Memory B cell (primary cell): ENCODE measurements around the gene SLC25A19.
A peak's percentile ranks its signal among the peaks of the same experiment; 100 is the strongest.

Experiments used
- ATAC-seq: fragments of 150-1000 bp; cut with Tn5 transposase; 2 replicates; pipeline ENCODE4 v1.10.0; 2021; ENCODE audit warnings: low read depth, mild to moderate bottlenecking, moderate library complexity
- DNase-seq, 2 donors: peaks; one replicate each; pipeline ENCODE4 v3.0.0; 2022; ENCODE audit warnings: low spot score in 2 of 2
- H3K27ac Mint-ChIP-seq: one replicate; pipeline ENCODE4 v1.8.0; 2022; ENCODE audit warnings: mild to moderate bottlenecking, moderate library complexity, mixed read lengths
- H3K27me3 Mint-ChIP-seq: one replicate; pipeline ENCODE4 v1.8.0; 2022; ENCODE audit warnings: mixed read lengths
- H3K36me3 Mint-ChIP-seq: one replicate; pipeline ENCODE4 v1.8.0; 2022; ENCODE audit warnings: mild to moderate bottlenecking, mixed read lengths
- H3K4me1 Mint-ChIP-seq: one replicate; pipeline ENCODE4 v1.8.0; 2022; ENCODE audit warnings: mixed read lengths
- H3K4me3 Mint-ChIP-seq: one replicate; pipeline ENCODE4 v1.8.0; 2022; ENCODE audit warnings: mild to moderate bottlenecking, moderate library complexity, mixed read lengths
- H3K9me3 Mint-ChIP-seq: one replicate; pipeline ENCODE4 v1.8.0; 2022; ENCODE audit warnings: mixed read lengths

The SLC25A19 gene

GRCh38 chr17:75289115-75289831 is at the start of gene SLC25A19:
SLC25A19 (minus strand) TSS chr17:75289433; CDS start chr17:75286764, 2,669 bp downstream.
- Mint-ChIP-seq H3K27me3 (no peaks in the 10 kb centered on the region), H3K36me3 (peaks cover 4% of the 10 kb centered on the region), H3K9me3 (no peaks in the 10 kb centered on the region), H3K4me1 (peaks cover 8% of the 10 kb centered on the region), H3K4me3 (peak within 1 kb of the TSS; percentile 98), H3K27ac (peak within 1 kb of the TSS; percentile 98)
- ATAC-seq, result peak; percentile 84
- peak; percentile 89 to 90 for DNase-seq

DNA sequence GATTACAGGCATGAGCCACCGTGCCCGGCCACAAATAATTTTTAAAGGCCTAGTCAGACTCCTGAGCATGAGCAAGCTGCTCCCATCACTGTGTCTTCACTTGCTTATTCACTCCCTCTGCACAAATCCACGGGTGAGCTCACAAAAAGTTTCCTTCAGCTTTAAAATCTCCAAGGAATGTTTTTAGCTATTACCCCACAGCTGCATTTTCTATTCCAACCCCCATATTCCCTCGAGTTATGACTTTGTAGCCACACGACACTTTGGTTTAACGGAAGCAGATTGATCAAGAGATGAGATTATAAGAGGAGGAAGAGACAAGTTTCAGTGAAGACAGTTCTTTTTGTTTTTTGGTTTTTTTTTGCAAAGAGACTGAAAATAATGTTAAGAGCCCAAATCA is 49.1 kb upstream of the SLC25A19 start:
- peak; percentile 25 for ATAC-seq

GRCh38 chr17:75335315-75335714 is 46.1 kb upstream of the SLC25A19 start:
- DNase-seq (no peak), ATAC-seq (no peak)
- H3K4me3 Mint-ChIP-seq, result no peak overlapping the region
- H3K36me3 Mint-ChIP-seq, result peaks cover 7% of the 10 kb centered on the region
- H3K9me3 Mint-ChIP-seq, result no peaks in the 10 kb centered on the region
- H3K27ac Mint-ChIP-seq, result peak overlapping the region; percentile 94
- no peaks in the 10 kb centered on the region for H3K27me3 Mint-ChIP-seq
- peaks cover 36% of the 10 kb centered on the region for H3K4me1 Mint-ChIP-seq

More for the DNA sequence above, 49.1 kb upstream of the SLC25A19 start:
- H3K27me3 Mint-ChIP-seq, result no peaks in the 10 kb centered on the region
- peak overlapping the region; percentile 94 for H3K27ac Mint-ChIP-seq
- H3K9me3 Mint-ChIP-seq, result no peaks in the 10 kb centered on the region
- peak overlapping the region; percentile 74 for H3K4me3 Mint-ChIP-seq
- peaks cover 46% of the 10 kb centered on the region for H3K4me1 Mint-ChIP-seq
- no peak for DNase-seq
- H3K36me3 Mint-ChIP-seq, result peaks cover 8% of the 10 kb centered on the region

GRCh38 chr17:75334723-75335122 is 45.5 kb upstream of the SLC25A19 start:
- no peaks in the 10 kb centered on the region for H3K27me3 Mint-ChIP-seq
- DNase-seq (no peak), ATAC-seq (no peak)
- H3K9me3 Mint-ChIP-seq, result no peaks in the 10 kb centered on the region
- peak overlapping the region; percentile 94 for H3K27ac Mint-ChIP-seq
- H3K36me3 Mint-ChIP-seq, result peaks cover 5% of the 10 kb centered on the region
- H3K4me1 Mint-ChIP-seq, result peaks cover 32% of the 10 kb centered on the region
- no peak overlapping the region for H3K4me3 Mint-ChIP-seq

DNA sequence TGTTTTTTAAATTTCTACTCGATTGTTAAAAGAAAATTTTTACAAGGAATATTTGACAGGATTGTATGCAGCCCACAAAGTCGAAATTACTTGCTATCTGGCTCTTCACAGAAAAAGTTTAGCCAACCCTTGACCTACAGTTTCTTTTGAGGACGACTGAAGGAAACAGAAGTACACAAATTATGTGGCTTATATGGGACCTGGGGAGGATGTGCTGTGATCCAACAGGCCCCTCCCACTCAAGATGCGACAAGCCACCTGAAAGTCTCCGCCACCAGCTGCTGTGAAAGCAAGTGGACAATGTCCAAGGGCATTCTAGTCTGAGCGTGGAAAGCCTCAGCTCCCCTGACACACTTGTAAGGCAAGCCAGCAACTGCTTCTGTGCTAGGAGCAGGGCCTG is 42.4 kb upstream of the SLC25A19 start:
- peaks cover 4% of the 10 kb centered on the region for H3K36me3 Mint-ChIP-seq
- H3K4me1 Mint-ChIP-seq, result peaks cover 31% of the 10 kb centered on the region
- ATAC-seq (peak; percentile 65), DNase-seq (no peak)
- H3K4me3 Mint-ChIP-seq, result no peak overlapping the region
- H3K9me3 Mint-ChIP-seq, result no peaks in the 10 kb centered on the region
- no peaks in the 10 kb centered on the region for H3K27me3 Mint-ChIP-seq
- H3K27ac Mint-ChIP-seq, result peak overlapping the region; percentile 47

DNA sequence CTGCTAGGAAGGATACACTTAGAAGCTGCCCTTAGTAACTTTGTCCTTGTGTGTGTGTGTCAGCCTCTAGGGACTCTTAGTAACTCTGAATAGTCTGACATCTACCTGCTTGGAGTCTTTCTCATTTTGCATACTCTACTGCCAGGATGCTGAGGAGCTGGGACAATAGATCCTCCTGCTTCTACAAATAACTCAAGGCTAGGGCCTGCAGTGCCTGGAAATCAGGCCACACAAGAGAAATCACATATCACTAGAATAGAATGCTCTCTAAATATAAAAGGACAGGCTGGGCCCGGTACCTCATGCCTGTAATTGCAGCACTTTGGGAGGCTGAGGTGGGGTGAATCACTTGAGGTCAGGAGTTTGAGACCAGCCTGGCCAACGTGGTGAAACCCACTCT is 38.5 kb upstream of the SLC25A19 start:
- H3K36me3 Mint-ChIP-seq, result peaks cover 10% of the 10 kb centered on the region

DNA sequence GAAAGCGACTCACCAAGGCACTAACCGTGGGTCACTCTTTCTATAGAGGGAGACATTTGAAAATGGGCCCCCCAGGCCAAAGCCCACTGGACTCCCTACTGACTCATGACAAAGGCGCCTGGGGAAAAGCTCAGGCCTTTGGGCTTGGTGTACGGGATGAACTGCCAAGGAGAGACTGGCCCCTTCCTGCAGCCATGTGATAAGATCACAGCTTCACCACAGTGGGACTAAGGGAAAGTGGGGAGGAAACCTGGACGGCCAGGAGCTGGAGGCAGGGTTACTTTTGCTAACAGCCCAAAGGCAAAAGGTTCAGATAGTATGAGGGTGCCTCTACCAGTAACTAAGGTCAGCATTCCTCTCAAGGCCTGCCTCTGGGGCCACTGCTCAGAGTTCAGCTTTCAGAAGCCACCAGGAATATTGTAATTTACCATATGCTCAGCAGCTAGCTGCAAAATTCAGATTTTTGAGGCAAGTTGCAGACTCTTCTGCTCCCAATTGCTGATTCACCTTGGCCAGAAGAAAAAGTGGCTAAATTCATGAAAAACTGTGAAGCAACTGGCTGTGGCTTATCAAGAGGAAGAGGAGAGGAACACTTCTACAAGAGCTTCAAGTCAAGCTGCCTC is 37.1 kb upstream of the SLC25A19 start:
- no peaks in the 10 kb centered on the region for H3K9me3 Mint-ChIP-seq
- H3K27me3 Mint-ChIP-seq, result no peaks in the 10 kb centered on the region
- H3K4me1 Mint-ChIP-seq, result peaks cover 24% of the 10 kb centered on the region
- ATAC-seq (no peak), DNase-seq (no peak)
- no peak overlapping the region for H3K4me3 Mint-ChIP-seq
- peak overlapping the region; percentile 81 for H3K27ac Mint-ChIP-seq
- peaks cover 10% of the 10 kb centered on the region for H3K36me3 Mint-ChIP-seq

More for the DNA sequence above, 38.5 kb upstream of the SLC25A19 start:
- peak overlapping the region; percentile 38 for H3K27ac Mint-ChIP-seq
- no peak for ATAC-seq
- no peaks in the 10 kb centered on the region for H3K27me3 Mint-ChIP-seq
- H3K9me3 Mint-ChIP-seq, result no peaks in the 10 kb centered on the region
- peaks cover 27% of the 10 kb centered on the region for H3K4me1 Mint-ChIP-seq
- no peak for DNase-seq
- no peak overlapping the region for H3K4me3 Mint-ChIP-seq

- DNase-seq, result no peak
- Mint-ChIP-seq H3K27ac (peak overlapping the region; percentile 81), H3K36me3 (peaks cover 10% of the 10 kb centered on the region), H3K4me3 (no peak overlapping the region), H3K9me3 (no peaks in the 10 kb centered on the region), H3K27me3 (no peaks in the 10 kb centered on the region), H3K4me1 (peaks cover 21% of the 10 kb centered on the region)
- no peak for ATAC-seq
Observed at GRCh38 chr17:75325827-75326225, 36.6 kb upstream of the SLC25A19 start.

GRCh38 chr17:75325348-75325747 is 36.1 kb upstream of the SLC25A19 start:
- Mint-ChIP-seq H3K27me3 (no peaks in the 10 kb centered on the region), H3K9me3 (no peaks in the 10 kb centered on the region), H3K36me3 (peaks cover 8% of the 10 kb centered on the region), H3K4me1 (peaks cover 24% of the 10 kb centered on the region), H3K4me3 (no peak overlapping the region), H3K27ac (peak overlapping the region; percentile 81)
- no peak for ATAC-seq
- no peak for DNase-seq

DNA sequence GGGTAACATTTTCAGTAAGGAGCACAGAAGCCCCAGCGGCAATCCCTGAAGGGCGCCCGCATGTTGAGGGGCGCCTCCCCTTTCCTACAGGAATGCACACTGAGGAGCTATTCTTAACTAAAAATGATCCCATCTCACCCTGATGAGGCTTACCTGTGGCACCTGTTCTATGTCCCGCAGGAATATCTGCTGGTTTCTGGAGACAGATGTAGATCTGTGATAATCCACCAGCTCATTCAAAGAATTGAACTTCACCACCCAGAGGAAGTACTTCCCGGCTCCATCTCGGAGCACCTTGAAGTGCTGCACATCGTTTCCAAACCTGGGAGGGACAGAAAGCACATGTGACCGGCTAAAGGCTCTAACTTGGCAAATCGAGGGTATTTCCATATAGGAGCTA is 32.3 kb upstream of the SLC25A19 start:
- Mint-ChIP-seq H3K9me3 (no peaks in the 10 kb centered on the region), H3K27ac (peak overlapping the region; percentile 96), H3K4me1 (peaks cover 43% of the 10 kb centered on the region), H3K27me3 (no peaks in the 10 kb centered on the region), H3K36me3 (peaks cover 16% of the 10 kb centered on the region), H3K4me3 (no peak overlapping the region)
- no peak for ATAC-seq
- no peak for DNase-seq

DNA sequence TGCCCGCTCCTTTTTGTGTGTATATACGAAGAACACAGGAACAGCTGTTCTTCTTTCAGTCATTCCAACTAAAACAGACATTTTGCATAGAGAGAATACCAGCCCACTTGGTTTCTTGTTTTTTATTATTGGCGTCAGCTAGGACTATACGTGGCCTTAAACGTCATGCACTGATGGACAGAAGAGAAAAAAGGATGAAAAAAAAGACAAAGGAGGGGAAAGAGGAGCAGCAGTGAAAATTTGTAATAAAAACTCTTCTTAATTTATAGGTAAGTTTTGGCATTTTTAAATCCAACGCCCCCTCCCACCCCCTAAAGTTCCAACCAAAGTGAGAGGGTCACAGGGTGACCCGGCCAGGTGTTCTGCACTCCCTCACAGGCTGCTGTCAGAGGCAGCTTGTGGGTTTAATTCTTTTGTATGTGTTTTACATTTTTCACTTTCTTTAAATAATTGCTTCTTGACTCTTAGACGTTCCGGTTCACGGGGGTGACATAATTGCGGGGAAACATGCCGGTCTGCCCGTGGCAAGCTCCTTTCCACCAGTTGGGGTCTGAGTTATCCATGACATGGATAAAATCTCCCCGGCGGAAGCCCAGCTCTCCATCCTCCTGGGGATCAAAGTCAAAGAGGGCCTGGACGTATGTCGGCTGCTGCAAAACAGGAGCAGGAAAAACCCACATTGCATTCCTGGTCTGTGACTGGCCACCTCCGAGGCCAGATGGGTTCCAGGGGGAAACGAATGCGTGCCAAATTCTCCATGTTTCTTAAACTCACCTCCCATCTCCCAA is 30.9 kb upstream of the SLC25A19 start:
- peak; percentile 60 for ATAC-seq
- DNase-seq, result no peak
- Mint-ChIP-seq H3K4me1 (peaks cover 37% of the 10 kb centered on the region), H3K4me3 (peak overlapping the region; percentile 64), H3K36me3 (peaks cover 14% of the 10 kb centered on the region), H3K27me3 (no peaks in the 10 kb centered on the region), H3K27ac (peak overlapping the region; percentile 96), H3K9me3 (no peaks in the 10 kb centered on the region)

DNA sequence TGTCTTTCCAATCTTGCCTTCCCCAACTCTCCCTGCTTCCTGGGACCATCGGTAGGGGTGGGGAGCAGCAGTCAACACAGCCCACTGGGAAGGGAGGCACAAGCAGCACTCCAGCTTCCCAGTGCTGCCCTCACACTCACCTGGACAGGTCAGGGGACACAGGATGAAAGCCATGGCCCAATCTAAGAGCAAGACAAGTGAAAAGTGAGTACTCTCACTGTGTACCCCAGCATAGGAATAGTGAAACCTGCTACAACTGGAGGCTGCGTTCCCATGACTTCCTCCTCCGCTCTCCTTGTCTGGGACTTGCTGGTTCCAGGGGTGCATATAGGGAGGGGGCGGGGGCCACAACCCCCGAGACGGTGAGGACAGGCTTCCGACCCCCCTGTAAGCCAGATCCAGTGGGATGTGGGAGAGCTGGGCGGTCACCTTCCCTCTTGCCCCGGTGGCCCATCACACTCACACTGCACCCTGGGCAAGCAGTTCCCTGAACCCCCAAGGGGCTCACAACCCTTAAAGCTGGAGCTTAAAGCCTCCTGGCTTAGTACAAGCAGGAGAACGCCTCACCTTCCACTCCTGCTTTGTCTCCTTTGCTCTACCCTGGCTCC is 29.5 kb upstream of the SLC25A19 start:
- peak overlapping the region; percentile 96 for H3K27ac Mint-ChIP-seq
- H3K27me3 Mint-ChIP-seq, result no peaks in the 10 kb centered on the region
- peaks cover 40% of the 10 kb centered on the region for H3K4me1 Mint-ChIP-seq
- H3K9me3 Mint-ChIP-seq, result no peaks in the 10 kb centered on the region
- no peak for ATAC-seq
- no peak for DNase-seq
- H3K4me3 Mint-ChIP-seq, result peak overlapping the region; percentile 41
- peaks cover 14% of the 10 kb centered on the region for H3K36me3 Mint-ChIP-seq

GRCh38 chr17:75318211-75318610 is 29.0 kb upstream of the SLC25A19 start:
- no peaks in the 10 kb centered on the region for H3K9me3 Mint-ChIP-seq
- DNase-seq (no peak), ATAC-seq (no peak)
- H3K4me3 Mint-ChIP-seq, result peak overlapping the region; percentile 11
- peaks cover 13% of the 10 kb centered on the region for H3K36me3 Mint-ChIP-seq
- no peaks in the 10 kb centered on the region for H3K27me3 Mint-ChIP-seq
- H3K27ac Mint-ChIP-seq, result peak overlapping the region; percentile 96
- peaks cover 39% of the 10 kb centered on the region for H3K4me1 Mint-ChIP-seq

GRCh38 chr17:75317671-75318070 is 28.4 kb upstream of the SLC25A19 start:
- Mint-ChIP-seq H3K4me3 (no peak overlapping the region), H3K27me3 (no peaks in the 10 kb centered on the region), H3K36me3 (peaks cover 10% of the 10 kb centered on the region), H3K9me3 (no peaks in the 10 kb centered on the region), H3K4me1 (peaks cover 42% of the 10 kb centered on the region), H3K27ac (peak overlapping the region; percentile 84)
- DNase-seq, result no peak
- ATAC-seq, result no peak
